Activated naive CD4-positive, alpha-beta T cell treated with anti-CD3 and anti-CD28 coated beads, Interleukin-2, amount 50 U/mL, for 24 hours (primary cell): ENCODE results near the gene MAL.

Experiments
- H3K27ac Mint-ChIP-seq: one replicate; pipeline ENCODE4 v1.8.0; 2021; ENCODE audit warnings: mild to moderate bottlenecking, mixed read lengths
- H3K27me3 Mint-ChIP-seq: one replicate; pipeline ENCODE4 v1.8.0; 2021; ENCODE audit warnings: mixed read lengths
- H3K36me3 Mint-ChIP-seq: one replicate; pipeline ENCODE4 v1.8.0; 2021; ENCODE audit warnings: mixed read lengths
- H3K4me1 Mint-ChIP-seq: one replicate; pipeline ENCODE4 v1.8.0; 2021; ENCODE audit warnings: mixed read lengths
- H3K4me3 Mint-ChIP-seq: one replicate; pipeline ENCODE4 v1.8.0; 2021; ENCODE audit warnings: mild to moderate bottlenecking, mixed read lengths
- H3K9me3 Mint-ChIP-seq: one replicate; pipeline ENCODE4 v1.8.0; 2021; ENCODE audit warnings: mixed read lengths

MAL gene

DNA sequence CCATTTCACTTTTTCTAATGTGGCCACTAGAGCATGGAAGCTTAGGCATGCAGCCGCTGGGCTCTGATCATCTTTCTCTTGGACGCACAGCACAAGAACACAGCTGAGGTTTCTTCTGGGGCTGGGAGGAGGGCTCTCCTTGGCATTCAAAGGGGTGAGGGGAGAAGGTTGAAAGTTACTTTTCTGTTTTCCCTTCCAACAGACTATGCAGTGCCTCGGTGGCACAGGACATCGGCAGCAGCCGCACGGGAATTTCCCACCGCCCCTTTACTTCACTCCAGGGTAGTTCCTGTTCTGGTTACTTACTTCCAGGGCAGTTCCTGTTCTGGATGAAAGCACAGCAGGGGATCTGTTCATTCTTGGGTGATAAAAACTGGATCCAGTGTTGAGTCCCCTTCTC, 18.9 kb upstream of the MAL start:
- H3K4me1 Mint-ChIP-seq: peaks cover 5% of the 10 kb centered on the region
- no peaks in the 10 kb centered on the region for H3K9me3 Mint-ChIP-seq
- no peak overlapping the region for H3K4me3 Mint-ChIP-seq
- H3K27ac Mint-ChIP-seq: no peak overlapping the region
- peaks cover 4% of the 10 kb centered on the region for H3K27me3 Mint-ChIP-seq
- H3K36me3 Mint-ChIP-seq: no peaks in the 10 kb centered on the region

DNA sequence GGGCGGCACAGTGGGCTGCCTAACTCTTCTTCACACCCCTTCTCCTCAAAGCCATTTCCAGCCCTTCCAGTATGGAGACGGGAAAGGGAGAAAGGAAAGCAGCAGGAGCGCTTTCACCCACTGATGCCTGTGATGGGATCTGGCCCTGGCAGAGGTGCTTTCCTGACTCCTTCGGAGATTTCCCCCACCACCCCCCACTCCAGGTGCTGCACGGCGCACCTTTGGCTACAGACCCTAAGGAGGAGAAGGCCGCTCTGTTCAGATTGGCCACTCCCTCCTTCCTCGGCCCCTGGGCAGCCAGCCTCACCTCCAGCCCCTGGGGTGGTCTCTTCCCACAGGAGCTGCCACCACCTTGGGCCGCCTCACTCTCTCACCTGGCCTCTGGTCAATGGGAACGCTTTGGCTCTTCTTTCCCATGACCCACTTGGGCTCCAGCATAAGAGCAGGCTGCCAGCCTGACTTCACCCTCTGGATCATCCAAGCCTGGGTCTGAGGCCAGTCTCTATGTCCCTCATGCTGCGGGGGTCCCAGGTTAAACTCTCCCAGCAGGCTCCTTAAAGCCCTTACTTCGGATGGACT, 18.4 kb upstream of the MAL start:
- Mint-ChIP-seq H3K27me3 (peaks cover 4% of the 10 kb centered on the region), H3K36me3 (no peaks in the 10 kb centered on the region), H3K4me3 (no peak overlapping the region), H3K27ac (no peak overlapping the region), H3K9me3 (no peaks in the 10 kb centered on the region), H3K4me1 (peaks cover 5% of the 10 kb centered on the region)

DNA sequence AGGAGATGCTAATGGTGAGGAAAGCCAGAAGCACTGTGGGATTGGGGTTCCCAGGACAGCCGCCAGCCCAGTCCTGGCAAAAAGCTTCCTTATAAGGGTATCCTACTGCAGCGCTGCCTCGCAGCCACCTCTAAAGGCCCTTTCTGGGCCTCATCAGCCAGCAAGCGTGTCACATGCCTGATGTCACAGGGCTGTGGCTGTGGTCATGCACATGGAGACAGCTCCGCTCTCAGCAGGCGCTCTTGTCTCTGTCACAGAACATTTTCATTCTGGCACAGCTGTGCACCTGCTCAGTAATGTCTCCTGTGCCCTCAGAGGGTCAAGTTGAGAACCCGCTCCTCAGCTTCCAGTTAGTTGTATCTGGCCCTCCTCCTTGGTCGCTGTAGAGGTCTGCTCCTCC, 17.7 kb upstream of the MAL start:
- Mint-ChIP-seq H3K9me3 (no peaks in the 10 kb centered on the region), H3K36me3 (no peaks in the 10 kb centered on the region), H3K4me1 (peaks cover 5% of the 10 kb centered on the region), H3K4me3 (no peak overlapping the region), H3K27me3 (peaks cover 4% of the 10 kb centered on the region), H3K27ac (no peak overlapping the region)

DNA sequence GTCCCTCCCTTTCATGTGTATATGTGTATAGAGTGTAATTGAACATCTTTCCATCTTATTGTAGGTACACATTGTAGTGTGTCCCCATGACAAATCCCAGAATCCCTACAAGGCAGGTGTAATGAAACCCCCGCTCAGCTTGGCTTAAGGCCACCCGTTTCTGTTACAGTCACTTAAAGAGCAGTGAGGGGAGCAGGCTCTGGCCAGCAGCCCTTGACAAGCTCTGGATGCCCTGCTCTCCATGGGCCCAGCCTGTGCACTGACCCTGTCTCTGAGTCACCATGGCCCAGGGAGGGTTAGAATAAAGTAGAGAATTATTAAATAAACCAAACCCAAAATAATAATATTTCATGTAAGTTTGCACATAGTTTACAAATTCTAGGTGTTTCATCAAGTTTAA, 17.2 kb upstream of the MAL start:
- Mint-ChIP-seq H3K4me3 (no peak overlapping the region), H3K36me3 (no peaks in the 10 kb centered on the region), H3K27ac (no peak overlapping the region), H3K27me3 (peaks cover 4% of the 10 kb centered on the region), H3K4me1 (peaks cover 5% of the 10 kb centered on the region), H3K9me3 (no peaks in the 10 kb centered on the region)

DNA sequence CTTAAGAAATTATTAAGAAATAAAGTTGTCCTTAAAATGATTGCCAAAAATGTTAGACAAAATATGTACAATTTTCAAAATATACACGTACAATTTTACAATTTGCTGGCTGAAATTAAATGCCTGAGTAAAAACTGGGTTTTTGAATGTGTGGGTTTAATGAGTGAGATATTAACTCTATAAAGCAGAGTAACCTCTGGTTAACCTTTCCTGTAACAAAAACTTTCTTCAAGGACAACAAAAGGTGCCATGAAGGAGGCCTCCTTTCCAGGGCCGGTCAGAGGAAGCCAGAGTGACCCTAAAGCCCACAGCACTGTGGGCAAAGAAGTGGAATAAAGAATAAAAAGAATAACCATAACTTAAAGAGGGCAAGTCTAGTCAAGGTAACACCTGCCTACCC, 16.5 kb upstream of the MAL start:
- no peak overlapping the region for H3K27ac Mint-ChIP-seq
- H3K27me3 Mint-ChIP-seq: peaks cover 4% of the 10 kb centered on the region
- H3K36me3 Mint-ChIP-seq: no peaks in the 10 kb centered on the region
- no peak overlapping the region for H3K4me3 Mint-ChIP-seq
- peaks cover 5% of the 10 kb centered on the region for H3K4me1 Mint-ChIP-seq
- H3K9me3 Mint-ChIP-seq: no peaks in the 10 kb centered on the region

DNA sequence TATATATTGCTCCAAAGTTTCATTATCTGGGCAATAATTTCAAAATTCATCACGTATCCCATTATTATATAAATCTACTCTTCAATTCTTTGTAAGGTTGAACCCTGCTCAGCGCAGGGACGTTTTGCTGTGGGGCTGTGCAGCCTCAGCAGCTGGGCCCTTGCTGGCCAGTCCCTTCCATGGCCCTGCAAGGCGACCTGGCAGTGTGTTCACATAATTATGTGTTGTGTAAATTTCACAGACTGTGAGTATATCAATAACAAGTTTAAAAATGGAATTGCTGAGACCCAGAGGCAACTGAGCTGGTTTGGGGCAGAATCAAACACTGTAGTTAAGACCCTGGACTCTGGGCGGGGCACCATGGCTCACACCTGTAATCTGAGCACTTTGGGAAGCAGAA, 16.1 kb upstream of the MAL start:
- Mint-ChIP-seq H3K27me3 (peaks cover 2% of the 10 kb centered on the region), H3K9me3 (no peaks in the 10 kb centered on the region), H3K27ac (no peak overlapping the region), H3K4me1 (peaks cover 3% of the 10 kb centered on the region), H3K36me3 (no peaks in the 10 kb centered on the region), H3K4me3 (no peak overlapping the region)

DNA sequence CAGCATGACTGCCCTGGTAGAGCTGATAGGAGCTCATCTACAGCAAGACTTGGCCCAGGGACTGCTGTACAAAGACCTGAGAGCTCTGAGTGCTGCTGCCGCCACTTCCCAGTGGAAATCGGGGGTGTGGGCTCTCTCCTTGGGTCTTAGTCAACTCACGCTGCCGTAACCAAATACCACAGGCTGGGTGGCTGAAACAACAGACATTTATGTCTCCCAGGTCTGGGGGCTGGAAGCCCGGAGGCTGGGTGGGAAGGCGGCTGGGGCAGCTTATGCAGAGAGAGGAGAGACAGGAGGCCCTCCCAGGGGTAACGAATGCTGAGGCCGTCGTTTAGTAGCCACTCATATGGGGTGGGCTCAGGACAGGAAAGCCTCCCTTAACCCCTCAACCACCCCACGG, 15.4 kb upstream of the MAL start:
- Mint-ChIP-seq H3K4me3 (no peak overlapping the region), H3K4me1 (no peaks in the 10 kb centered on the region), H3K27me3 (no peaks in the 10 kb centered on the region), H3K9me3 (no peaks in the 10 kb centered on the region), H3K27ac (no peak overlapping the region), H3K36me3 (no peaks in the 10 kb centered on the region)

DNA sequence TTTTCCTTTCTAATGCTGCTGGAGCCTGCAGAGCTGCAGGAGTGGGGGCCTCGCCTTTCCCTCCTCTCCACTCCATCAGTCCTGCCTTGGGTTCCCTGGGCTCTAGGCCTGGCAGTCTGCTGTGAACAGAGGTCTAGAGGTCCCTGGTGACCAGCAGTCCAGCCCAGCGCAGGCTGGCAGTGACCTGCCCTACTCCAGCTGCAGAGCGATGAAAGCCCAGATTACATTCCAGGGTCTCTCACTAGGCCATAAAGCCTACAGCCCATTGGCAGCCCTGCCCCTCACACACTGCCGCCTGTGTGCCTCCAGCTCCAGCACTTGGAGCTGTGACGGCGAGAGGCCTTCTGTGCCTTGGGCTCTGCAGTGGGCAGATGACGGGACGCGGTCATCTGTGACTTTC, 14.8 kb upstream of the MAL start:
- no peaks in the 10 kb centered on the region for H3K36me3 Mint-ChIP-seq
- no peak overlapping the region for H3K4me3 Mint-ChIP-seq
- no peak overlapping the region for H3K27ac Mint-ChIP-seq
- no peaks in the 10 kb centered on the region for H3K27me3 Mint-ChIP-seq
- H3K9me3 Mint-ChIP-seq: no peaks in the 10 kb centered on the region
- H3K4me1 Mint-ChIP-seq: no peaks in the 10 kb centered on the region

DNA sequence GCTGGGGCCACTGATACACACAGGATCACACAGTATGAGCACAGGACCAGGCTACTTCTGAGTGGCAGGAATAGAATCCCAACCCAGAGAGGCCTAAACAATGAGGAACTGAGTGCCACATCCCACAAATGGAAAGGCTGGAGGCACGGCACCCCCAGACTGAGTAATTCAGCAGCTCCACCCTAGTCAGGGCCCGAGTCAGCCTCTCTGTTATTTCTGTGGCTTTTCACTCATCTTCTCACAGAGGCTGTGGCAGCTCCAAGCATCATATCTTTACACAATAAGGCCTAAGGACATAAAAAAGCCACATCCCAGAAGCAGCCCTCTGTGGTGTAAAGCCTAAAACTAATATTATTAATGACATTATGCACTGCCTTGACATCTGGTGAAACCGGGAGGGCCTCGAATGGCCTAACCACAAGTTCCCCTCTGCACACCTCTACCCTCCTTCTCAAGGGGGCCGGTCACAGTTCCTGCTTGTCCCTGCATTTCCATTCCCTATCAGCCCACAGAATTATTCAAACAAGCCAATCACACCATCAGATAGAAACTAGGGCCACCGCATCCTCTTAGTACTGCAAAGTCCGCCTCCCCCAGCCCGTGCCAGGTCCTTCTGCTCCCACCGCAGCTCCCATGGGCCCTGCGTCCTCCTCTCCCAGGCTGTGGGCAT, 12.5 kb upstream of the MAL start:
- H3K4me3 Mint-ChIP-seq: no peak overlapping the region
- no peaks in the 10 kb centered on the region for H3K9me3 Mint-ChIP-seq
- no peaks in the 10 kb centered on the region for H3K4me1 Mint-ChIP-seq
- H3K36me3 Mint-ChIP-seq: no peaks in the 10 kb centered on the region
- H3K27me3 Mint-ChIP-seq: no peaks in the 10 kb centered on the region
- peak overlapping the region; percentile 23 for H3K27ac Mint-ChIP-seq

DNA sequence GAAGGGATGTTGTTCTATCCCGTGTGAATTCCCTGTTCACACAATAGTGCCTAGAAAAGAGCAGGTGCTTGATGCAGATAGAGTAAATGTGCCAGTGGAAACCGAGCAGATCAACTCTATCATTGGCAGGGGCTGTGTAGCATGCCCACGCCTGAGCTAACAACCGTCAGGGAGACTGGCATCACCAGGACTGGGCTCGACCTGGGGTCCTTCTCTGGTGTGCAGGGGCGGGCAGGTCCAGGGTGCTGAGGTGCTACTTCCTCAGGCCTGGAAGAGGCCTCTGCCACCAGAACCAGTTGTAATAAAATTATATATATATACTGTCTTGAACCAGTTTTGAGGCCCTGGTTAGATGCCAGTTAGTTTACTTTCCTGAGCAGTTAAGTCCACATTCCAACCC, 11.8 kb upstream of the MAL start:
- H3K4me3 Mint-ChIP-seq: no peak overlapping the region
- no peak overlapping the region for H3K27ac Mint-ChIP-seq
- no peaks in the 10 kb centered on the region for H3K4me1 Mint-ChIP-seq
- no peaks in the 10 kb centered on the region for H3K36me3 Mint-ChIP-seq
- no peaks in the 10 kb centered on the region for H3K9me3 Mint-ChIP-seq
- H3K27me3 Mint-ChIP-seq: no peaks in the 10 kb centered on the region

DNA sequence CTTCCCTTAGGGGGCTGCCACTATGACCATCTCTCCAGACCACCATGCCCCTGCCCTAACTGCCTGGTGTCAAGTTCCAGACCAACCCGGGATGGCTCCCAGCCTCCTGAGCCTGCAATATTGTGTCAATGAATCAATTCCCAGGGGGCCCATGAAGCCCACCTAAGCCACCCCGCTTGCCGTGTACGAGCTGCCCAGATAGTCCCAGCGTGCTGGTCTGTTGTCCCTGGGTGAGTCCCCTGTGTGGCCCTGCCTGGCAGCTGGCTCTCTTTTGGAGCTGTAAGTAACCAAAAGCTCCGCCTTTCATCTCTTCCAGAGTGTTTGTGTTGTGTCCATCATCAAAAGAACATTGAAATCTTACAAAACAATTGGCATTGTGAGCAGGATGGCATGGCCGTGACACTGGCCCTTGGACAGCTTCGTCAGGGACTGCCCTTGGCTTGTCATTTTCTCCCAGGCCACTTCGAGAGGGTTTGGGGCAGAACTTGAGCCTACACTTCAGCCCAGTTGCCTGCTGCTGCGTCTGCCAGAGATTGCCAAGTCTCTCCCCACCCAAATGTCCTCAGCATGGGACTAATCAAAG, 11.3 kb upstream of the MAL start:
- Mint-ChIP-seq H3K4me3 (no peak overlapping the region), H3K36me3 (no peaks in the 10 kb centered on the region), H3K27ac (no peak overlapping the region), H3K27me3 (no peaks in the 10 kb centered on the region), H3K4me1 (no peaks in the 10 kb centered on the region), H3K9me3 (no peaks in the 10 kb centered on the region)

DNA sequence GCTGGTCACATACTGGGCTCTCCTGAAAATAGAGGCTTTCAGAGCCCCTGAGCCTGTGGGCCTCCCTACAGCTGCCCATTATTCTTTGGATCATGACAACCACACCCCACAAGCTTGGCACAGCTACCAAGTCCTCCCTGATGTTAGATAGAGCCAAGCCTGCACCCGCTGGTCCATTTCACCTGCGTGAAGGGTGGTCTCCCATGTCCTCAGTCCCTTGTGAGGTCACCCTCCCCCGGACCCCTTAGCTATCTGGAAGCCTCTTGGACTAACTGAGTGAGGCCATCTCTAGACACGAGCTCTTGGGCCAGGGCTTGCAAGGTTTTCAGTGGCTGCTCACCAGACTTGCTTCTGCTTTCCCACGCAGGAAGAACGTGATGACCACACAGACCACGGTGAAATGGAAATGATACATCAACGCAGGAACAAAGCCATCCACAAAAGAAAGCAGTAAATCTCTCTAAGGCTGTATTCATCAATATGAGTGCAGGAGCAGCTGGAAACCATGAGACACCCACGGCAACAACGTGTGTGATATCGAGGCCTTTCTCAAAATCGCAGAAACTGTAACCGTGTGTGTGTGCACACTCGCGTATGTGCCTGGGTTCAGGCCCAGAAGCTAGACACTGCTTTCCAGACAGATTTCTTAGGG, 10.1 kb upstream of the MAL start:
- Mint-ChIP-seq H3K27ac (no peak overlapping the region), H3K36me3 (no peaks in the 10 kb centered on the region), H3K27me3 (no peaks in the 10 kb centered on the region), H3K9me3 (no peaks in the 10 kb centered on the region), H3K4me1 (peaks cover 7% of the 10 kb centered on the region), H3K4me3 (no peak overlapping the region)

DNA sequence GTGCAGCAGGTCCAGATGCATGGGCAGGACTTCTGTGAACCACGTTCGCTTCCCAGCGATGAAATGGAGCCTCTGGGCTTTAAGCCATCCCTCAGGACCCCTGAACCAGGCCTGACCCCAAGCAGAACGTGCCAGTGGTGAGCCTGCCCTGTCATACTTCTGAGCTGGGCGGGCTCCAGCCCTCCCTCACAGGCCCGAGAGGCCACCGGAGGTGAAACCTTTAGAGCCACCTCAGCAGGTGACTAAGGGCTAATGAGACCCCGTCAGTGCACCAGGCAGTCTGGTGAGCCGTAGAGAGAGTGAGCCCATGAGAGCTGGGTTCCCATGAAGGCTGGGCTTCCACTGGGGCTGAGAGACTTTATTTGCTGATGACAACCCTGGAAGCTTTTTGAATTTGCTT, 8.9 kb upstream of the MAL start:
- Mint-ChIP-seq H3K27ac (no peak overlapping the region), H3K4me3 (no peak overlapping the region), H3K4me1 (peaks cover 11% of the 10 kb centered on the region), H3K36me3 (no peaks in the 10 kb centered on the region), H3K27me3 (no peaks in the 10 kb centered on the region), H3K9me3 (no peaks in the 10 kb centered on the region)

DNA sequence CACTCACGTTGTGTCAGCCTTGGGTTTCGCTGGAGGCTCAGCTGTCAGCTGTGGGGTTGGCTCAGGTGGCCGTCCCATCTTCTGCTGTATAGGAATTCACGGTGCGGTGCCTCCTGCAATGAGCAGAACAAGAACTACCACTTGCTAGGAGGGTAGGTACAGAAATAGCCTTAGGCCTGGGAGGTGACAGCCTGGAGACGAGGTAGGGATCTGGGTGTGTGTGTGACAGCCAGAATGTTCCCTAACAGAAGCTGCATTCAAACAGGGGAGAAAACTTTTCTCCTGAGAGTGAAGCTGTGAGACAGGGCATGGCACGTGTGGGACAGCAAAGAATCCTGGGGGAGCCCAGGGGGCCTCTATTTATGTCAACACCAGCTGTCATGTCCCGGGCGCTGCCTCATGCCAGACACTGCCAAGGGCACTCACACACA, 8.4 kb upstream of the MAL start:
- no peaks in the 10 kb centered on the region for H3K36me3 Mint-ChIP-seq
- no peaks in the 10 kb centered on the region for H3K27me3 Mint-ChIP-seq
- H3K4me3 Mint-ChIP-seq: no peak overlapping the region

DNA sequence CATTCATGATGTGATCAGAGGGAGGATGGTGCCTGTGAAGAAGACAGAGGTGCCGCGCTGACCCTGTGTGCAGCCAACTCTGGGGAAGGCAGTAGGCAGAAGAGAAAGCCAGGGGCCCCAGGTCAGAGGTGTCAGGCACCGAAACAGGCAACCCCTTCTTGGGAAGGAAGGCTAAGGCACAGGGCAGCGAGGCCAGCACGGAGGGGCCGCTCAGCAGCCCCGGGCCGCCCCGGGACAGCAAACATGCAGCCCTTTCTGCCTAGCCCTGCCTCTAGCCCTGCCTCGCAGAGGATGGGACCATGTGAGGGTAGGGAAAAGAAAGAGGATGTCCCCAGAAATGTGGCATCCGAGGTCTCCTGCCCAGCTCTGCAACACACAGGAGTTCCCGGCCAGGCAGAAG, 7.7 kb upstream of the MAL start:
- Mint-ChIP-seq H3K27me3 (no peaks in the 10 kb centered on the region), H3K4me3 (no peak overlapping the region), H3K36me3 (no peaks in the 10 kb centered on the region), H3K9me3 (no peaks in the 10 kb centered on the region), H3K27ac (no peak overlapping the region), H3K4me1 (peaks cover 22% of the 10 kb centered on the region)

More for the DNA sequence above, 8.4 kb upstream of the MAL start:
- H3K9me3 Mint-ChIP-seq: no peaks in the 10 kb centered on the region
- H3K4me1 Mint-ChIP-seq: peaks cover 14% of the 10 kb centered on the region
- H3K27ac Mint-ChIP-seq: no peak overlapping the region

DNA sequence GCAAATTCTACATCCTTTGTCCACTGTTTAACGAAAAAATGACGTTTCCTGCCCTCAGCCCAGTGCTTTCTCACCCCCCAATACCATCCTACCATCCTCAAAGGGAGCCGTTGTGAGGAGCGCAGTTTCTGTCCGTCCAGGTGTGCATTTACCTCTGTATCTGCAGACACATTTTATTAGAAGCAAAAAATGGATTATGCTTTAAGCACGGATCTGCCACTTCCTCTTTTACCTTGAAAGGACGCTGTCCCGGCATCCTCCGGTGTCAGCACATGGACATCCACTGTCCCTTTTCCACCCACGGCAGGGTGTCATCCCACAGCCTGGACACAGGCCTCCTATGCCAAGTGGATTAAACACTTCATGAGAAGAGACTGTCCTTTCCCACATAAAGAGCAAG, 7.2 kb upstream of the MAL start:
- H3K27ac Mint-ChIP-seq: no peak overlapping the region
- H3K4me3 Mint-ChIP-seq: no peak overlapping the region
- peaks cover 26% of the 10 kb centered on the region for H3K4me1 Mint-ChIP-seq
- no peaks in the 10 kb centered on the region for H3K27me3 Mint-ChIP-seq
- no peaks in the 10 kb centered on the region for H3K9me3 Mint-ChIP-seq
- H3K36me3 Mint-ChIP-seq: no peaks in the 10 kb centered on the region
